A549 (cell line): ENCODE data around the gene NUDT14. TPM values are rescaled to one million over a fixed set of nuclear protein-coding genes. Genes with fewer than 3 reads are reported as not detected.

Source experiments
- ATAC-seq, 2 experiments: fragments of 200-7000 bp in 1 of 2; fragments of >200 bp in 1 of 2; cut with Nextera tagmentation in 1 of 2; cut with Tn5 transposase in 1 of 2; 3 replicates each; pipeline versions ENCODE4 v1.8.0 to v1.9.1; 2018 to 2020; ENCODE audit warnings: mild to moderate bottlenecking in 1 of 2, moderate library complexity in 1 of 2
- CTCF ChIA-PET: fragments of 300-600 bp; sonication (Branson Sonifier 250); formaldehyde crosslinking; extraction: SDS; loops from one replicate; lab custom pipeline; 2021; ENCODE audit warnings: antibody characterized with exemption, inconsistent platforms; lab: Yijun Ruan, JAX
- POLR2A ChIA-PET: fragments of 350-600 bp; formaldehyde crosslinking; extraction: SDS; loops from one replicate; lab custom pipeline; 2021; ENCODE audit warnings: antibody characterized with exemption, inconsistent platforms; lab: Yijun Ruan, JAX
- DNase-seq, 2 experiments: peaks; one replicate each; pipeline versions ENCODE4 v3.0.0 to v3.0.0-alpha.2; 2011 to 2016; ENCODE audit warnings: low read depth in 1 of 2, low spot score in 1 of 2
- FAIRE-seq: peaks from 2 replicates; lab custom pipeline; 2011; peaks lifted over from hg19 to GRCh38; lab: Jason Lieb, UNC
- H3K27ac ChIP-seq, 2 experiments: fragments of >200 bp; sonication (Bioruptor Twin); formaldehyde crosslinking; 3 replicates each; pipeline ENCODE4 v1.5.1; 2016 to 2017
- H3K4me1 ChIP-seq: fragments of >200 bp; sonication (Bioruptor Twin); formaldehyde crosslinking; 3 replicates; pipeline ENCODE4 v1.6.1; 2016
- H3K4me2 ChIP-seq: fragments of >200 bp; sonication (Bioruptor Twin); formaldehyde crosslinking; 3 replicates; pipeline ENCODE4 v1.6.1; 2016
- H3K4me3 ChIP-seq: fragments of >200 bp; sonication (Bioruptor Twin); formaldehyde crosslinking; 3 replicates; pipeline ENCODE4 v1.5.1; 2016
- H3K9me3 ChIP-seq: fragments of >200 bp; sonication (Bioruptor Twin); formaldehyde crosslinking; 3 replicates; pipeline ENCODE4 v1.6.1; 2016
- BHLHE40 ChIP-seq: IDR thresholded peaks from 2 replicates; pipeline ENCODE4 v1.6.1; 2012; ENCODE audit warnings: low read depth, low read length, inconsistent platforms
- CBX2 ChIP-seq: fragments of 200-600 bp; sonication (generic); IDR thresholded peaks from 2 replicates; pipeline ENCODE4 v1.6.1; 2016; ENCODE audit warnings: low read depth, mild to moderate bottlenecking, borderline replicate concordance
- EHF ChIP-seq: fragments of 250-450 bp; sonication (Bioruptor Pico); IDR thresholded peaks from 2 replicates; pipeline ENCODE4 v1.5.0; 2020; ENCODE audit warnings: mild to moderate bottlenecking
- ESRRA ChIP-seq: fragments of 150-350 bp; IDR thresholded peaks from 2 replicates; pipeline ENCODE4 v1.6.1; 2014; ENCODE audit warnings: mild to moderate bottlenecking, low read length, borderline replicate concordance
- FOSB ChIP-seq: fragments of 250-450 bp; sonication (Bioruptor Pico); IDR thresholded peaks from 2 replicates; pipeline ENCODE4 v1.5.0; 2020; ENCODE audit warnings: mild to moderate bottlenecking, moderate library complexity
- FOSL2 ChIP-seq, 2 experiments: fragments of 450-650 bp in 1 of 2; fragments of >200 bp in 1 of 2; sonication (Bioruptor Twin) in 1 of 2; formaldehyde crosslinking; IDR thresholded peaks; 2 replicates each; pipeline versions ENCODE4 v1.5.0 to v1.6.1; 2016 to 2020; ENCODE audit warnings: mild to moderate bottlenecking in 1 of 2, moderate library complexity in 1 of 2
- GATA3 ChIP-seq: IDR thresholded peaks from 2 replicates; pipeline ENCODE4 v1.6.1; 2012; ENCODE audit warnings: borderline replicate concordance
- HDAC2 ChIP-seq: fragments of 200-600 bp; sonication (generic); IDR thresholded peaks from 2 replicates; pipeline ENCODE4 v1.6.1; 2016
- HES2 ChIP-seq: fragments of >200 bp; sonication (Bioruptor Twin); formaldehyde crosslinking; IDR thresholded peaks from 2 replicates; pipeline ENCODE4 v1.6.1; 2016
- HEYL ChIP-seq: fragments of 250-450 bp; sonication (Bioruptor Pico); IDR thresholded peaks from 2 replicates; pipeline ENCODE4 v1.8.0; 2021; ENCODE audit warnings: mild to moderate bottlenecking, moderate library complexity
- HOXA7 ChIP-seq: fragments of 250-450 bp; sonication (Bioruptor Pico); IDR thresholded peaks from 2 replicates; pipeline ENCODE4 v1.5.0; 2020; ENCODE audit warnings: mild to moderate bottlenecking, moderate library complexity
- HOXB13 ChIP-seq: fragments of 250-450 bp; sonication (Bioruptor Pico); IDR thresholded peaks from 2 replicates; pipeline ENCODE4 v1.5.0; 2020; ENCODE audit warnings: low read depth, mild to moderate bottlenecking, moderate library complexity
- HOXB5 ChIP-seq: fragments of 250-450 bp; sonication (Bioruptor Pico); IDR thresholded peaks from 2 replicates; pipeline ENCODE4 v1.5.0; 2020; ENCODE audit warnings: mild to moderate bottlenecking, moderate library complexity
- JUN ChIP-seq, 2 experiments: fragments of >200 bp; sonication (Bioruptor Twin); formaldehyde crosslinking; IDR thresholded peaks; 2 replicates in 1 of 2; 3 replicates in 1 of 2; pipeline ENCODE4 v1.6.1; 2016 to 2017
- JUNB ChIP-seq: fragments of >200 bp; sonication (Bioruptor Twin); formaldehyde crosslinking; IDR thresholded peaks from 2 replicates; pipeline ENCODE4 v1.6.1; 2016
- KDM5A ChIP-seq: fragments of 200-600 bp; sonication (generic); IDR thresholded peaks from 2 replicates; pipeline ENCODE4 v1.6.1; 2016; ENCODE audit warnings: antibody characterized with exemption, mild to moderate bottlenecking
- MAFK ChIP-seq: fragments of 450-650 bp; IDR thresholded peaks from 2 replicates; pipeline ENCODE4 v1.6.1; 2014; ENCODE audit not compliant: partially characterized antibody
- MAZ ChIP-seq: fragments of 150-350 bp; IDR thresholded peaks from 2 replicates; pipeline ENCODE4 v1.6.1; 2014; ENCODE audit warnings: antibody characterized with exemption, low read depth, low read length, borderline replicate concordance
- NFE2L2 ChIP-seq: fragments of 150-350 bp; conservative IDR thresholded peaks from 2 replicates; pipeline ENCODE4 v1.6.1; 2014; ENCODE audit warnings: low read length
- NPAS2 ChIP-seq: fragments of 250-450 bp; sonication (Bioruptor Pico); IDR thresholded peaks from 2 replicates; pipeline ENCODE4 v1.8.0; 2022; ENCODE audit warnings: mild to moderate bottlenecking, moderate library complexity, borderline replicate concordance
- NR3C1 ChIP-seq: fragments of >200 bp; sonication (Bioruptor Twin); formaldehyde crosslinking; IDR thresholded peaks from 3 replicates; pipeline ENCODE4 v1.6.1; 2017
- POLR2A ChIP-seq: IDR thresholded peaks from 2 replicates; pipeline ENCODE4 v1.6.1; 2012; ENCODE audit warnings: mild to moderate bottlenecking, low read length
- RARB ChIP-seq: fragments of 250-450 bp; sonication (Bioruptor Pico); IDR thresholded peaks from 2 replicates; pipeline ENCODE4 v1.8.0; 2021; ENCODE audit warnings: mild to moderate bottlenecking, moderate library complexity
- RFX5 ChIP-seq: fragments of 450-650 bp; IDR thresholded peaks from 2 replicates; pipeline ENCODE4 v1.7.1; 2014; ENCODE audit warnings: antibody characterized with exemption, mild to moderate bottlenecking, moderate library complexity
- RNF2 ChIP-seq: fragments of 200-600 bp; sonication (generic); IDR thresholded peaks from 2 replicates; pipeline ENCODE4 v1.6.1; 2016; ENCODE audit warnings: low read depth, mild to moderate bottlenecking, antibody characterized with exemption, moderate library complexity, borderline replicate concordance
- TFCP2L1 ChIP-seq: fragments of 250-450 bp; sonication (Bioruptor Pico); IDR thresholded peaks from 2 replicates; pipeline ENCODE4 v1.5.0; 2021; ENCODE audit warnings: mild to moderate bottlenecking
- USF2 ChIP-seq: fragments of 450-650 bp; IDR thresholded peaks from 2 replicates; pipeline ENCODE4 v1.6.1; 2014; ENCODE audit warnings: antibody characterized with exemption
- WGBS: methylation state at CpG from one replicate; pipeline ENCODE4 v1.1.6; 2017; ENCODE audit errors: missing lambda C conversion rate; 5-methylcytosine and 5-hydroxymethylcytosine counted together
- polyA plus RNA-seq, 4 experiments: library from polyadenylated mRNA; depleted of rRNA in 3 of 4; stranded (reverse); fragments of >200 nt; fragmentation: RNase III in 1 of 4; extraction: RNeasy Plus Mini Kit Qiagen cat#74134 plus additional on column Dnase treatment in 1 of 4; gene quantifications; 2 replicates in 3 of 4; 3 replicates in 1 of 4; pipeline ENCODE4 v1.2.3, GENCODE V29; 2011 to 2017
- TF ChIP-seq, protein P1 (sequence below): fragments of 250-450 bp; sonication (Bioruptor Pico); IDR thresholded peaks from 2 replicates; pipeline ENCODE4 v1.5.0; 2021; ENCODE audit warnings: mild to moderate bottlenecking, moderate library complexity, borderline replicate concordance
- TF ChIP-seq, protein P2 (sequence below): fragments of 150-350 bp; IDR thresholded peaks from 2 replicates; pipeline ENCODE4 v1.6.1; 2014; ENCODE audit warnings: low read depth, mild to moderate bottlenecking, low read length
- TF ChIP-seq, protein P3 (sequence below): fragments of 250-450 bp; sonication (Bioruptor Pico); IDR thresholded peaks from 2 replicates; pipeline ENCODE4 v1.5.0; 2020; ENCODE audit warnings: low read depth, mild to moderate bottlenecking, moderate library complexity

The NUDT14 gene
- polyA plus RNA-seq, 2 of the 4 experiments (the other 2 are of a cell fraction), result 12.6 to 30.7 TPM

DNA sequence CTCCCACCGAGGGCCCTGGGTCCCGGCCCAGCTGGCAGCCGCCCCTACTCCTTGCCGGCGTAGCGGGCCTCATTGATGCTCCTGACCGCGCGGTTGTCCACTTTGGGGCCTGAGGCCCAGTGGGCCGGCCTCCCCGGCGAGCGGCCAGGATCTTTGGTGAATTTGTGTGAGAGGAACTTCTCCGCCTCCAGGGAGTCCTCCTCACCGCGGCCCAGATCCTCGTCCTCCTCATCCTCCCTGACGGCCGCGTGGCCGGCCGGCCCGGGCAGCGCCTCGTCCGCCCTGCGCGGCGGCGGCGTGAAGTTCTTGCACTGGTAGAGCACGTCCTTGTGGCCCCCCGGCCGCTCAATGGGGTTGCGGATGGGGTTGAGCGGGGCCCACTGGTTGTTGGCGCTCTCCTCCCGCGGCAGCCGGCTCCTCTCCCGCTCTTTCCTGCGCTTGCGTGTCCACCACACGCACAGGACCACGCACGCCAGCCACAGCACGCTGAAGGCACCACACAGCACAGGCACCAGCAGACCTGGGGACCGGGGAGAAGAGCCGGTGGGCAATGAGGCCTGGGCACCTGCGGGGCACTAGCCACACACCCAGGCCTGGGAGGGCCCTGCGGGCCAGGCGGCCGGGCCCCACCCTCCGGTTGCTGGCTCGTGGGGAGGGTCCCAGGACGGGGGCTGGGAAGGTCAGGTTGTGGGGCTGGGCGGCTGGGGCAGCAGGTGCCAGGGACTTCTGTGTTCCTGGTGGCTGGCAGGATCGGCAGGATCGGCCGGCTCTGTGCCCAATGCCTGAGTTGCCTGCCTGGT, 38.3 kb downstream of the NUDT14 start (continued):
- TF ChIP-seq RNF2 (no peak), JUN (IDR thresholded peaks at IDR 0.05) (no peak), MAFK (no peak)

GRCh38 chr14:105141486-105142281, 39.4 kb downstream of the NUDT14 start:
- Histone ChIP-seq H3K27ac (no peak overlapping the region), H3K4me1 (no peaks in the 10 kb centered on the region), H3K4me2 (no peak overlapping the region)
- POLR2A ChIA-PET, result no interaction called here
- no peak for DNase-seq
- 94% methylated on average over 43 of the region's 43 CpGs for WGBS
- TF ChIP-seq BHLHE40, result no peak
- TF ChIP-seq HOXA7 (CRISPR knock-in tag), result no peak
- no peak for TF ChIP-seq MAZ
- TF ChIP-seq FOSB (CRISPR knock-in tag), result no peak
- TF ChIP-seq USF2, result no peak
- TF ChIP-seq HEYL (CRISPR knock-in tag), result no peak
- no peak for TF ChIP-seq NPAS2 (CRISPR knock-in tag)
- TF ChIP-seq NR3C1, result no peak
- no peak for TF ChIP-seq NFE2L2
- no peak for TF ChIP-seq EHF (CRISPR knock-in tag)
- no peak for TF ChIP-seq TFCP2L1 (CRISPR knock-in tag)
- no peak for TF ChIP-seq HOXB13 (CRISPR knock-in tag)
- no peak for TF ChIP-seq KDM5A
- TF ChIP-seq, protein P1, sequence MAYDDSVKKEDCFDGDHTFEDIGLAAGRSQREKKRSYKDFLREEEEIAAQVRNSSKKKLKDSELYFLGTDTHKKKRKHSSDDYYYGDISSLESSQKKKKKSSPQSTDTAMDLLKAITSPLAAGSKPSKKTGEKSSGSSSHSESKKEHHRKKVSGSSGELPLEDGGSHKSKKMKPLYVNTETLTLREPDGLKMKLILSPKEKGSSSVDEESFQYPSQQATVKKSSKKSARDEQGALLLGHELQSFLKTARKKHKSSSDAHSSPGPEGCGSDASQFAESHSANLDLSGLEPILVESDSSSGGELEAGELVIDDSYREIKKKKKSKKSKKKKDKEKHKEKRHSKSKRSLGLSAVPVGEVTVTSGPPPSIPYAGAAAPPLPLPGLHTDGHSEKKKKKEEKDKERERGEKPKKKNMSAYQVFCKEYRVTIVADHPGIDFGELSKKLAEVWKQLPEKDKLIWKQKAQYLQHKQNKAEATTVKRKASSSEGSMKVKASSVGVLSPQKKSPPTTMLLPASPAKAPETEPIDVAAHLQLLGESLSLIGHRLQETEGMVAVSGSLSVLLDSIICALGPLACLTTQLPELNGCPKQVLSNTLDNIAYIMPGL (CRISPR knock-in tag), result no peak
- TF ChIP-seq, protein P2, sequence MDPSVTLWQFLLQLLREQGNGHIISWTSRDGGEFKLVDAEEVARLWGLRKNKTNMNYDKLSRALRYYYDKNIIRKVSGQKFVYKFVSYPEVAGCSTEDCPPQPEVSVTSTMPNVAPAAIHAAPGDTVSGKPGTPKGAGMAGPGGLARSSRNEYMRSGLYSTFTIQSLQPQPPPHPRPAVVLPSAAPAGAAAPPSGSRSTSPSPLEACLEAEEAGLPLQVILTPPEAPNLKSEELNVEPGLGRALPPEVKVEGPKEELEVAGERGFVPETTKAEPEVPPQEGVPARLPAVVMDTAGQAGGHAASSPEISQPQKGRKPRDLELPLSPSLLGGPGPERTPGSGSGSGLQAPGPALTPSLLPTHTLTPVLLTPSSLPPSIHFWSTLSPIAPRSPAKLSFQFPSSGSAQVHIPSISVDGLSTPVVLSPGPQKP, result no peak
- no peak for TF ChIP-seq POLR2A
- TF ChIP-seq, all 56 proteins: peak for 0
- no peak for ATAC-seq
- no peak for FAIRE-seq
- CTCF ChIA-PET, result no interaction called here
- no peak overlapping the region for H3K4me3 ChIP-seq
- H3K9me3 ChIP-seq, result peaks cover 21% of the 10 kb centered on the region

DNA sequence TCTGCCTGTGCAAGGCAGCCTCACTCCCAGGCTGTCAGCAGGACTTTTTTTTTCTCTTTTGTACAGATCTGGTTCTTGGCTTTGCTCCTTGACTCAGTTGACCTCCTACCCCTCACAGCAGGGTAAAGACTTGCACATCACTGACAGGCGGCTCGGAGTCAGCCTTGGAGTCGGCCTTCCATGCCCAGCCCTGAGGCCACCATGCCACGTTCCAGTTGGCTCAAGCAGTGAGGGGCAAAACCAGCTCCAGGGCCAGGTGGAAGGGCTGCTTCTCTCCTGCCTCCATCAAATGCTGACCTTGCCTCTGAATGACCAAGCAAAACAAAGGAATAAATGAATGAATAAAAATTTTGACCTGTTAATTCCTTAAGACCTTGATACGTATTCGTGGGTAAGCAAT, 40.1 kb downstream of the NUDT14 start:
- FAIRE-seq (no peak), DNase-seq (no peak), ATAC-seq (no peak)
- H3K4me3 ChIP-seq, result no peak overlapping the region
- peaks cover 21% of the 10 kb centered on the region for H3K9me3 ChIP-seq
- WGBS, result 89% methylated on average over 6 of the region's 6 CpGs
- H3K4me1 ChIP-seq, result no peaks in the 10 kb centered on the region
- CTCF ChIA-PET, result no interaction called here
- no peak overlapping the region for H3K4me2 ChIP-seq
- no peak overlapping the region for H3K27ac ChIP-seq
- POLR2A ChIA-PET, result no interaction called here
- TF ChIP-seq HOXB5, result no peak
- no peak for TF ChIP-seq JUN (IDR thresholded peaks at IDR 0.05)
- TF ChIP-seq HES2, result no peak
- no peak for TF ChIP-seq KDM5A
- TF ChIP-seq, protein P3, sequence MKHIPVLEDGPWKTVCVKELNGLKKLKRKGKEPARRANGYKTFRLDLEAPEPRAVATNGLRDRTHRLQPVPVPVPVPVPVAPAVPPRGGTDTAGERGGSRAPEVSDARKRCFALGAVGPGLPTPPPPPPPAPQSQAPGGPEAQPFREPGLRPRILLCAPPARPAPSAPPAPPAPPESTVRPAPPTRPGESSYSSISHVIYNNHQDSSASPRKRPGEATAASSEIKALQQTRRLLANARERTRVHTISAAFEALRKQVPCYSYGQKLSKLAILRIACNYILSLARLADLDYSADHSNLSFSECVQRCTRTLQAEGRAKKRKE (CRISPR knock-in tag), result no peak
- no peak for TF ChIP-seq GATA3
- TF ChIP-seq FOSL2 (IDR thresholded peaks at IDR 0.05), result no peak
- TF ChIP-seq FOSL2 (CRISPR knock-in tag; IDR thresholded peaks at IDR 0.05), result no peak
- no peak for TF ChIP-seq CBX2
- TF ChIP-seq JUNB, result no peak
- no peak for TF ChIP-seq ESRRA
- TF ChIP-seq NR3C1, result no peak
- TF ChIP-seq RNF2, result no peak
- TF ChIP-seq HDAC2, result no peak
- no peak for TF ChIP-seq RARB (CRISPR knock-in tag)
- no peak for TF ChIP-seq FOSB (CRISPR knock-in tag)
- no peak for TF ChIP-seq RFX5
- TF ChIP-seq MAZ, result no peak
